HG02588 (cell line): ENCODE data around the gene HRH2.
"Not testable (repeated sequence)": the region's sequence is repeated elsewhere in the genome, so short reads cannot be mapped to it uniquely, and the experiment has no call there.

Source experiments
- ATAC-seq: cut with Tn5 transposase; IDR thresholded peaks from one replicate; pipeline ENCODE4 v1.9.1; 2021; ENCODE audit warnings: mild to moderate bottlenecking, moderate library complexity; ENCODE audit not compliant: unreplicated experiment

HRH2 gene

DNA sequence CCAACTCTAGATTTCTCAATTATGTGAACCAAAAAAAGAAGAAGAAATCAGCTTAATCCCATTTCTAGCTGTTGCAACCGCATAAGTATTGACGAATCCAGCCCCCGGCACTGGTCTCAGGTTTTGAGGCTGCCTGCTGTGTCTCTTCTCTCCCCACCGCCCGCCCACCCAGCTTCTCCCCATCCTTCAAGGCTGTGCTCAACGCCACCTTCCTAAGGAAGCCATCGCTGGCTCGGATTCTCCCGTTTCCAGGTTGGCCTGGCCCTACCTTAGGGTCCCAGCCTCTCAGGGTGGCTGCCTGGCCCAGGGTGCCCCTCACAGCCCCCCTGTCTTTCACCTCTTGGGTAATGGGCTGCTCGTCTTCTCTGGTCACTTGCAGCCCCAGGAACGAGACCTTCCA lies 77.8 kb downstream of the HRH2 start:
- ATAC-seq = no peak

DNA sequence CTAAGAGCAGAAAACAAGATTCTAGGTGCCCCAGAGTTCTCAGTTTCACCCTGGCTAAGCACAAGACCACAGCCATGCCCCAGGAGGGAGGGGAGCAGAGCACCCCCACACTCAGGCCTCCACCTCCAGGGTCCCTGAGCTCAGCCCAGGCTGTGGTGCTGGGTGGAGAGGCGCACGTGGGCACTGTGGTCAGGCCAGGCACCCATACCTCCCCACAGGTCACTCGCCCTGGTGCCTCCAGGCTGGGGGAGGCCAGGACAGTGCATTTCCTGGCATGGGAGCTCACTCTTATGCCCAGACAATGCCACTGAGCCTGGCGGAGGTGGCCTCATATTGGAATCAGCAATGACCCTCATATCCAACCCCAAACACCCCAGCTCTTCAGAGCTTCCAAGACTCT lies 78.8 kb downstream of the HRH2 start:
- no peak for ATAC-seq

DNA sequence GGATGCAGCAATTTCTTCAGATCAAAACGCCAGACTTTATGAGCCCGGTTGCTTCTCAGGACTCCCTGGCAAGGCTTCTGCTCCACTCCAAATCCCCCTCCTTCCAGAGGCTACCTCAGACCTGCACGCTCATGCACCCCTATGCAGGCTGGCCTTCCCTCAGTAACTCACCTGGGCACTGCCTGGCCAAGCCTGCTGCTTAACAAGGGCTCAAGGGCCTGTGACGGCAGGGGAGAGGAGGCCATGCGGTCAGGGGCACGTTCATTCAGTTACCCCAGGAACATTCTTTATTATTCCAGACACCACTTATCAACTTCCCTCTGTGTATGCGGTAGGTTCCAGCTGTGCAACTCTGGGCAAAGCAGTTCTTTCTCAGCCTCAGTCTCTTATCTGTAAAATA lies 79.6 kb downstream of the HRH2 start:
- ATAC-seq = no peak

DNA sequence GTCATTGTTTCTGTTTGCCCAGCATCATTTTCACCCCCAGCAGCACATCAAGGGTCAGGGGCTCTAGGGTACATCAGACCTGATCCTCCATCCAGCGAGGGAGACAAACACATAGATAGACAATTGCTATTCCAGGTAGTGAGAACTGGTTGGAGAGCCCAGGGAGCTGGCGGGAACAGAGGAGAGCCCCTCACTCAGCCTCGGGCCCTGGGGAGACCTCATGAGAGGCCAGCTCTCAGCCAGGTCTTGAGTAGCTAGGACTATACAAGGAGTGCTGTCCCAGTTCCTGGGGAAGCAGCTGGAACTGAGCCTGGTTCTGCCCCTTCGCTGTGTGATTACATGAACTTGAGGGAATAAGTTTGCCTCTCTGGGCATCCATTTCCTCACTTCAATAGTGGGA lies 80.3 kb downstream of the HRH2 start:
- ATAC-seq = no peak

DNA sequence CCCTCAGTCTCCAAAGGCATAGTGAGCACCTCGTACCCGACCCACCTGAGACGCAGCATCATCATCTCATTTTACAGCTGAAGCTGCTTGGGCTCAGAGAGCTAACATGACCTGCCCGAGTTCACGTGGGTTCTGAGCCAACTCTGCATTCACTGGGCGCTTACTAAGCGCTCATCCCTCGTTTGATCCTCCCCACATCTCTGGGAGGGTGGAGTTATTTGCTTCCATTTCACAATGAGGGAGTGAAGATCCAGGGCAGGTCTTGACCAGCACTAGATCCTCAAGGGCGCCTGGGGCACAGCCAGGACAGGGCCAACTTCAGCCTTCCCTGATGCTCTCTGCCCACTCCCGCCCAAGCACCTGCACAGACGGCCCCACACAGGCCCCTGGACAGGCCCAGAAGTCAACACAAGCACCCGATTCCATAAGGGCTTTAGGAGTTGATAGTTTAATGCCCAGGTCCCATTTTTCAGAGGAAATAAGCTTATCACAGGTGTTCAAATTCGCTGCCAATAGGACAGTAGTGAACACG lies 80.8 kb downstream of the HRH2 start:
- ATAC-seq = no peak

DNA sequence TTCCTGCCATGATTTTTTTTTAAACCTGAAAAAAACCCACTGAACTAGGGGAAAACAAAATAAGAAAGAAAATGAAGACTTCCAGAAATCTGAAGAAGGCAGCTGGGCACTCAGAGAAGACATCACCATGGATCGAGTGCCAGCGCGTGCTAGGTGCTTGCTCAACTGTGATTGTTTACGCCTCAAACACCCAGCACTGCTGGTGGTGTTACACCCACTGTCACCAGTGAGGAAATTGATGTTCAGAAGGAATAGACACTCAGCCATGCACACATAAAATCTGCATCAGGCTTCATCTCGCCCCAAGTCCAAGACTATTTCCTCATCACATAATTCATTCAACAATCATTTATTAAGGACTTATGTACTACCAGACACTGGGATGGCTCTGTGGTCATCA lies 82.1 kb downstream of the HRH2 start:
- ATAC-seq = no peak

DNA sequence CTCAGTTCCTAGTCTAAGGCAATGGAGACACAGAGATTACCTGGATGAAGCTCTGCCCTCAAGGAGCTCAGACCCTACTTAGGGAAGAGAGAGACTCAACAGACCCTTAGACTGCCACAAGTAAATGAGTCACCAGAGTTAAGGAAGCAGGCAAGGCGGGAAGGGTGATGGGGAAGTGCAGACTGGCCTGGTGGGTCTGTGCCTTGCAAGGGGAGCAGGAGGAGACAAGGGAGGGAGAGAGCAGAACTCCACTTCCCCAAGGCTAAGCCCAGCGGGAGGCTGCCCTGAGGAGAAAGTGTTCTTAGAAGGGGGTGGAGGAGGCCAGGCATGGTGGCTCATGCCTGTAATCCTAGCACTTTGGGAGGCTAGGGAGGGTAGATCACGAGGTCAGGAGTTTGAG lies 83.7 kb downstream of the HRH2 start:
- no peak for ATAC-seq

DNA sequence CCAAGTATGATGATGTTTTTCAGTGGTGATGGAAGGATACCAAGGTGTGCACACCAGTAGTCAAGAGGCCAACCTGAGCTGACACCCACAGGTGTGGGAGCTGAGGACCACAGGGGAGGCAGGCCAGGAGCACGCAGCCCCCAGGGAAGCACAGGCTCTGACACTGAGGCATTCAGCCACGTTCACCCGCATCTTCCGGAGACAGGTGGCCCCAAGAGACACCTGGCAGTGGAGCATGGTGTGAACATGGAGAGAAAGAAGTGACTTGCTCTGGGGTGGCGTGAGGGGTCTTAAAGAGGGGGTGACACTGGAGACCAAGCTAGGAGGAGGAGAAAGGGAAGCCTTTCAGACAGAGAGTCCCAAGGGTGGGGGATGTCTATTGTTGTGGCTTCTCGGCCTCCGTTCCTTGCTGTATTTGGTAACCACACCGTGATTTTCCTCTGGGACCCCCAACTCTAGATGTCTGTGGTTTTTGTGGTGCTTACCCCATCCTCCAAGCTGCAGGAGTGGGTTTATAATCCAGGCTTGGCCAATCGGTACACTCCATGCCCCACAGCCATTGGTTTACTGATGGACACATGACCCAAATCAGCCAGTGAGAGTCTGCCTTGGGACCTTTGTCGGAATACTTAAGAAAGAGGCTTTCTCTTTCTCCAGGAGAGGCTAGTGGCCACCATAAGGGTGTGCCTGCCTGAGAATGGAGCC lies 84.6 kb downstream of the HRH2 start:
- ATAC-seq = no peak

DNA sequence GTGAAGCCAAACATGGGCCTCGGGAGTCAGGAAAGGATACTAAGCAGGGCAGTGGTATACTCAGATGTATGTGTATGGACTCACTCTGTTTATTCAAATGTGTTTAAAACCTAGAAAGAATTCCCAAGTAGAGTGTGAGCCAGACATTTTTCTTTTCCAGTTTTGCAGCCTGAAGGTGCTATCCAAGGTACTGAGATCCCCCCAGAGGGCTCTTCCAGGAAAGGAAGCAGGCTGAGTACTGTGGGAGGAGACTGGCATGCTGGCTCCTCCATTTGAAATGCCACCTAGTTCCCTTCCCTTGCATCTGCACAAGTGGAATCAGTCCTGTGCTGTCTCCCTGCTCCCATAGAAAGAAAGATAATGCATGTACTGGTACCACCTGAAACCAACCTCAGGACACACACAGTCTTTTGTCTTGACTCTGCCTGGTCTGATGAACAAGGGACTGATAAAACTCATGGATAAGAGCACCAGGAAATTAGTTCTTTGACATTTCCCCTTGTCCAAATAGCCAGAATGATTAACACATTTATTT lies 85.9 kb downstream of the HRH2 start:
- no peak for ATAC-seq

DNA sequence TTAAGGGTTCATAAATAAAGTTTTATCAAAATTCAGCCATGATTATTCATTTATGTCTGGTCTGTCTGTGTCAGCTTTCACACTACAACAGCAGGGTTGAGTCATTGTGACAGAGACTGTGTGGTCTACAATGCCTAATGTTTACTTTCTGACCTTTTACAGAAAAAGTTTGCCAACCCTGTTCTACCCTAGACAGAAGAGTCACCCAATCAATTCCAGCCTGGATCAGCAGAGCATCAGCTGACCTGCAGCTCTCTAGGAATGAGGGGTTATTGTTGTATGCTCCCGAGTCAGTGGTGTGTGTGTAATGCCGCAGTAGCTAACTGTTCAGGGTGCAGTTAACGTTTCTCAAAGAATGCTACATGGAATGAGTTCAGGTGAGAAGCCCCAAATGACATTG lies 87.3 kb downstream of the HRH2 start:
- ATAC-seq = no peak

DNA sequence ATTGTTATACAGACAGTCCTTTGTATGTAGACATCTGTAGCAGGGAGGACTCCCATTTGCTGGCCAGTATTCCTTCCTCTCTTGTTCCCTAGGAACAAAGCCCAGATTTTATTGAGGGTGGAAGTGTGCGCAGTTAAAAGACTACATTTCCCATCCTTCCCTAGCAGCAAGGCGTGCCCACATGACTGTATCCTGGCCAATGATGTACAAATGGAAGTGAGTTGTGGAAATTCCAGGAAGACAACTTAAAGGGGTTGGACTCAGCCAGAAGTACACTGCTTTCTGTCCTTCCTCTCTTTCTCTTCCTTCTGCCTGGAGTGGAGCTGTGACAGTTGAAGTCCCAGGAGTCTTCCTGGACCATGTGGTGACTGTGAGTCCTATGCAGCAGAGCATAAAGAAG lies 89.0 kb downstream of the HRH2 start:
- no peak for ATAC-seq

DNA sequence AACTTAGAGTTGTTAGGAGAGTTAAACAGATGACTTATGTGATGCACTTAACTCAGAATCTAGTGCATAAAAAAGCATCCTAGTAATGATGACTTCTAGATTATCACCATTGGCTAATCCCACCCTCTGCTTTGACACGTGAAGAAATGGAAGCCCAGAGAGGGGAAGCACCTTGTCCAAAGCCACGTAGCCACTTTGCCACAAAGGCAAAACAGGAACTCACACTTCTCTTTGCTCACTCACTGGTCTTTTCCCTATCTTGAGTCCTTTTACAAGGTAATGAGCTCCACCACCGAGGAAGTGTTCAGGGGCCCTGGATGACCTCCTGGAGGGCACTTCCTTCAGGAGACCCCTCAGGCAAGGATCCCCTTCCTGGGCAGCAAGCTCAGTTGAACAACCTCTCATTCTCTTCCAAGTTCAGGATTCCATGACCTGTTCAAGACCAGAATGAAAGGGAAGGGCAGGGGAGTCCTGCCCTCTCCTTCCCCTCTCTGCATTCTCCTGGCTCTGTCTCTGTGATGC lies 89.7 kb downstream of the HRH2 start:
- no peak for ATAC-seq

DNA sequence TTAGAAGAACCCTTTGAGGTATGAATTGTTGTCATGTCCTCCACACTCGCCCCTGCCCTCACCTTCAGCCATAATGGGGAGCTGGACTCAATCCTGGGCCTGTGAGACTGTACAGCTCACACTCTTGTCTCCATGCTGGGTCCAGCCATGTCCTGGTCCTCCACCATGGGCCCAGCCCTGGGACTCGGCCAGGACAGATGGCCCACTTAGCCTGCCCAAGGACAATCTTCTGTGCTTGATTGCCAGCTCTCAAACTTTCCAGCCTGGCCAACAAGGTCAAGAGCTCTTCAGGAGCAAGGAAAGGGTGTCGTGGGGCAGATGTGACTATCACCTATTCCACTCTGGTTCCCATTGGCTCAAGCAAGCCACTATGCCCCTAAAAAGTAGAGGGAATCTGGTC lies 90.8 kb downstream of the HRH2 start:
- ATAC-seq = no peak

DNA sequence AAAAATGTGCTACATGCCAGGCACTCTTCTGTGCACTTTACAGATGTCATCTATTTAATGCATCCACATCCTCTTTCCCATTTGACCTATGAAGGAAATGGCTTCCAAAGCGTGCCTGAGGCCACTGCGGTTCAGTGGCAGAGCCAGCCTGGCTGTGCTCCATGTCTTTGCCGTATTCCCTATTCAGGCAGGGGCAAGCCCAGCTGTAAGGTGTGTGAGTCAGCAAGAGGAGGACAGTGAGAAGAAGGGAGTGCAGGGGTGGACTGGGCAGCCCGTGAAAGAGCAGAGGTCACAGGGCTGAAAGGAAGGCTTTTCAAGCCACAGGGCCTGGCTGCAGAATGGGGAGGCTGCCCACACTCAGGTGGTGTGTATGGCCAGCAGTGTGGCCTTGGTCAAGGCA lies 91.7 kb downstream of the HRH2 start:
- no peak for ATAC-seq

DNA sequence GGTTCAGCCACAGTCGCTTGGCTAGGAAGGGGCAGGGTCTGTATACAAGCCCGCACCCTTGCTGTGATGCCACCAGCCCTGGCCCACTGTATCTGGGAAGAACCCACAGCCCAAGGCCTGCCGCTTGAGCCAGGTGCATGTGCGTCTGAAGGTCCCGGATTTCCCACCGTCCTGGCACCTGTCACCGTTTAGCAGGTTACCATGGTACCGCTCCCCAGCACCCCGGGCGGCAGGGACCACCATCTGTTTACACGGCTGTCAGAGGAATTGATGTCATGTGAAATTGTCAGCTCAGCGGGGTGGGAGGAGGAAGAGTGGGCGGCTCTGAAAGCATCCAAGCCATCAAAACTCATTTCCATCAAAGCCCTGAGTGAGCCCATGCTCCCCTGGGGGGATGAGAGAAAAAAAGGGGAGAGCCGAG lies 92.7 kb downstream of the HRH2 start:
- ATAC-seq = no peak

DNA sequence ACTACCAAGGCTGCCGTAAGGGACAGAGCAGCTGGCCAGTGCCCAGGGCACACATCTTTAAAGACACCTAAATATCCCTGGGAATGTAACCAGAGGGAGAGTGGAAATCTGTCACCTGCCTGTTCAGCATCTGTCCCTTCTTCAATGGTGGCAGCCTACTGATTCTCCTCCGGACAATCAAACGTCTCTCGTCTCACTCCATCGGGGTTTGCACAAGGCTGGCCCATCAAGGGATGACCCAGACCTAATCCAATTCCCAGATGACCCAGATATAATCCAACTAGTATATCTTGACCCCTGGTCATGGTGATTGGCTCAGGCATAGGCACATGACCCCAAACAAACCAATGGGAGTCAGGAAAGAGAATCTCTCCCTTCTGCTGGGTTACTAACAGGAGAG lies 93.5 kb downstream of the HRH2 start:
- no peak for ATAC-seq

DNA sequence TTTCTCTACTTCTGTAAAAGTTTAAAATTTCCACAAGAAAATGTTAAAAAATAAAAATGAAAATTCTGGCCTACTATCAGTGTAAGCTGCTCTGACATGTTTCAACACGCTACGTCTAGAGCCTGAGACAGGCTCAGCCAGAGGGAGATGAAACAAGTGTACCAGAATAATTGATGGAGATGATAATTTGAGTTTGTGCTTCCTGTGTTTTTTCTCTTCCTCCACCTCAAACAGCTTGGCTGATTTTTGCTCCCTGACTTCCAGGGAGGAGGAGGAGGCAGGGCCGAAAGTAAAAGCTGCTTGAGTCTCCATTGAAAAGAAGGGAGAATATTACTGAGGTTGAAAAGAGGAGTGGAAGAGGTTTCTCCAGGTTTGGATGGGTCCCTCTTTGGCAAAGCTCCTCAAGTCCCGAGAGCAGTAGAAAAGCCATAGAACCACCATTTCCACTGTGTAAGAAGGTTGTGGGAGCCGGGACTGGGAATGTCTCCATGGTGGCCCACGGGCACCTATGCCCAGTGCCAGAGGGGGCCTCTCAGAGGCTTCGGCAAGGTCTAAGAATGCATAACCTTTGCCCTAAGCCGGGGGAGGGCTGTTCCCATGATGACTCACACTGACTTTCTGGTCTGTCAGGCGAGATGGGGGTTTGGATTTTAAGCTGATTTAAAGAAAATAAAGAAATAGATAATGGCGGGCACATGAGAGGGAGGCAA lies 95.1 kb downstream of the HRH2 start:
- ATAC-seq = no peak

DNA sequence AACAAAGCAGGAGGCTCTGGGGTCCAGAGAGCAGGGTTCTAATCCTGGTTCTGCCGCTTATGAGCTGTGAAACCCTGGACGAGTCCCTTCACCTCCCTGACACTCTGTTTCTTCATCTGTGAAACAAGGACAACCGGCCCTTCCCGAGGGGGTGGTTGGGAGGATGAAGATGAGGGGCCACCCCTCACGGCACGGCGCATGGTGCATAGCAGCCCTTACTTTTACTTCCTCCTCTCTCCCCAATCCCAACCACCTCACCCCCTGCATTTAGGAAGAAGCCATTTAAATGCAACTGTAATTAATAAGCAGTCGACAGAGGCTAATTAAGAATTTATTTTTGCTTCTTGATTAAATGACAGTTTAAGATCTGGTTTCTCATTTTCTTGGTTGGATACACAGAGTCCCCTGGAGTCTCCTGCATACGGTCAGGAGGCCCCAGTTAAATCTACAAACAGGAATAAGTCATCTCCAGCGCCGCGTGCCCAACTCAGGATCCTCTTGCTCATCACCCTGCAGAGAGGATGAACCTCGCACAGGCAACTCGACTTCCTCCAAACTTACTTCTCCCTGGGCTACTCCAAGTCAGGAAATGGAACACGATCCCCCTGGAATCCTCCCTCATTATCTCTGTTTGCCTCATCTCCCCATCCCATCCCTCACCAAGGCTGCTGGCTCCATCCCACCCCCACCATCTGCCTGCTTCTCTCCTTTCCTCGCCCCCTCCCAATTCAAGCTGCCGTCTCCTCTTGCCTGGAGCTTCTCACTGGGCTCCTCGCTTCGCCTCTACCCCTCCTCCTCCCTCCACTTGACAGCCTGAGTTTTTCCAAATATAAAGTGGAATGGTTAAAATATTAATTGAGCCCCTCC lies 95.9 kb downstream of the HRH2 start:
- no peak for ATAC-seq

DNA sequence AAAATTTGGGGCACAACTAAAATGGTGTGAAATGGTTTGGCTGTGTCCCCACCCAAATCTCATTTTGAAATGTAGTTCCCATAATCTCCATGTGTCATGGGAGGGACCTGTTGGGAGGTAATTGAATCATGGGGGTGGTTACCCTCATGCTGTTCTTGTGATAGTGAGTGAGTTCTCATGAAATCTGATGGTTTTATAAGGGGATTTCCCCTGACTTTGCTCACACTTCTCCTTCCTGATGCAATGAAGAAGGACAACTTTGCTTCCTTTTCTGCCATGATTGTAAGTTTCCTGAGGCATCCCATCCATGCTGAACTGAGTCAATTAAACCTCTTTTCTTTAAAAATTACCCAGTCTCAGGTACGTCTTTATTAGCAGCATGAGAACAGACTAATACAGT lies 102.1 kb downstream of the HRH2 start:
- not testable (repeated sequence) for ATAC-seq
